K562 (cell line): ENCODE results near the gene TPR. TPM values are rescaled to one million over a fixed set of nuclear protein-coding genes. Genes with fewer than 3 reads are reported as not detected.

Experiments used
- ATAC-seq: fragments of 200-7000 bp; cut with Tn5 transposase; 3 replicates; pipeline ENCODE4 v1.9.1; 2020; ENCODE audit warnings: moderate library complexity
- BruUV-seq: library from RNA; stranded (reverse); fragments of 400-500 nt; replicated peaks from 2 replicates; lab custom pipeline; 2021; lab: Mats Ljungman, UMichigan
- CTCF ChIA-PET: fragments of 300-600 bp; formaldehyde crosslinking; extraction: SDS; loops from one replicate; lab custom pipeline; 2021; ENCODE audit warnings: low intra/inter-chr PET ratio; lab: Yijun Ruan, JAX
- POLR2A ChIA-PET: fragments of 300-600, 350-650 bp; sonication (Branson Sonifier 250); formaldehyde crosslinking; extraction: SDS; loops from one replicate; lab custom pipeline; 2021; ENCODE audit warnings: antibody characterized with exemption, inconsistent platforms; lab: Yijun Ruan, JAX
- DNase-seq, 4 experiments: peaks; one replicate each; pipeline versions ENCODE4 v3.0.0 to v3.0.0-alpha.2; 2011 to 2018; ENCODE audit warnings: low spot score in 3 of 4, mixed read lengths in 3 of 4; ENCODE audit errors: extremely low read depth in 1 of 4
- FAIRE-seq: peaks from 2 replicates; lab custom pipeline; 2011; peaks lifted over from hg19 to GRCh38; lab: Jason Lieb, UNC
- H2AFZ ChIP-seq: 2 replicates; pipeline ENCODE4 v1.6.0; 2011; ENCODE audit warnings: low read depth, low read length, control low read depth, inconsistent platforms
- H3K27ac ChIP-seq: fragments of 200-600 bp; 3 replicates; pipeline ENCODE4 v1.8.0; 2011; ENCODE audit warnings: low read depth, mild to moderate bottlenecking, control low read depth, inconsistent platforms, low read length, moderate library complexity, mixed read lengths; ENCODE audit errors: extremely low read depth
- H3K27me3 ChIP-seq, 2 experiments: fragments of 300-600 bp in 1 of 2; 2 replicates in 1 of 2; 3 replicates in 1 of 2; pipeline versions ENCODE4 v1.6.0 to v1.8.0; 2011; ENCODE audit warnings: inconsistent platforms in 2 of 2, low read length in 2 of 2, mild to moderate bottlenecking in 1 of 2, mixed read lengths in 1 of 2, moderate library complexity in 1 of 2; ENCODE audit not compliant: control insufficient read depth in 2 of 2, insufficient read depth in 2 of 2
- H3K36me3 ChIP-seq: fragments of 300-600 bp; 3 replicates; pipeline ENCODE4 v1.8.0; 2011; ENCODE audit warnings: mild to moderate bottlenecking, low read length, inconsistent platforms; ENCODE audit not compliant: control insufficient read depth, insufficient read depth
- H3K4me1 ChIP-seq, 2 experiments: fragments of 200-600 bp in 1 of 2; replicated peaks in 1 of 2; 2 replicates in 1 of 2; 3 replicates in 1 of 2; pipeline versions ENCODE4 v1.5.1 to v1.8.0; 2011; ENCODE audit warnings: inconsistent platforms in 2 of 2, low read length in 2 of 2, mild to moderate bottlenecking in 1 of 2, mixed read lengths in 1 of 2, moderate library complexity in 1 of 2; ENCODE audit not compliant: control insufficient read depth in 2 of 2, insufficient read depth in 2 of 2
- H3K4me2 ChIP-seq: 2 replicates; pipeline ENCODE4 v1.6.1; 2011; ENCODE audit warnings: low read length, control low read depth, inconsistent platforms, mixed read lengths; ENCODE audit not compliant: insufficient read depth
- H3K4me3 ChIP-seq: fragments of 200-600 bp; sonication (generic), shearing (Covaris generic); 2 replicates; pipeline ENCODE4 v1.5.1; 2016; ENCODE audit warnings: control low read depth, inconsistent platforms
- H3K79me2 ChIP-seq: fragments of 200-600 bp; 3 replicates; pipeline ENCODE4 v1.8.0; 2011; ENCODE audit warnings: low read length, inconsistent platforms; ENCODE audit not compliant: control insufficient read depth, insufficient read depth
- H3K9ac ChIP-seq, 2 experiments: 2 replicates each; pipeline versions ENCODE4 v1.6.0 to v1.6.1; 2011; ENCODE audit warnings: low read depth in 2 of 2, low read length in 2 of 2, control low read depth in 1 of 2, inconsistent platforms in 1 of 2, mild to moderate bottlenecking in 1 of 2, mixed read lengths in 1 of 2; ENCODE audit not compliant: insufficient read depth in 1 of 2
- H3K9me1 ChIP-seq: one replicate; pipeline ENCODE4 v1.6.0; 2011; ENCODE audit warnings: inconsistent platforms, mild to moderate bottlenecking, low read length, moderate library complexity; ENCODE audit not compliant: control insufficient read depth, insufficient read depth
- H3K9me3 ChIP-seq: replicated peaks from 2 replicates; pipeline ENCODE4 v1.5.1; 2011; ENCODE audit warnings: low read depth, low read length, inconsistent platforms; ENCODE audit not compliant: control insufficient read depth, insufficient read depth
- H4K20me1 ChIP-seq: replicated peaks from 2 replicates; pipeline ENCODE4 v1.6.1; 2011; ENCODE audit warnings: low read length, inconsistent platforms, mixed read lengths; ENCODE audit not compliant: control insufficient read depth, insufficient read depth
- BDP1 ChIP-seq: IDR thresholded peaks from 3 replicates; pipeline ENCODE4 v1.6.1; 2011; ENCODE audit not compliant: insufficient read length, insufficient read depth
- COPS2 ChIP-seq: fragments of 450-650 bp; conservative IDR thresholded peaks from 2 replicates; pipeline ENCODE4 v1.6.1; 2016; ENCODE audit warnings: mild to moderate bottlenecking, moderate library complexity
- FIP1L1 ChIP-seq: fragments of 200-400 bp; formaldehyde crosslinking; IDR thresholded peaks from 2 replicates; pipeline ENCODE4 v1.6.1; 2018; ENCODE audit warnings: mild to moderate bottlenecking, low read depth, low read length; ENCODE audit not compliant: poor library complexity, severe bottlenecking
- NCOR1 ChIP-seq: fragments of 450-650 bp; IDR thresholded peaks from 2 replicates; pipeline ENCODE4 v1.6.1; 2016; ENCODE audit warnings: mild to moderate bottlenecking, moderate library complexity
- PYGO2 ChIP-seq: fragments of 450-650 bp; IDR thresholded peaks from 2 replicates; pipeline ENCODE4 v1.6.1; 2016; ENCODE audit warnings: mild to moderate bottlenecking, missing genetic modification characterization, moderate library complexity, missing compliant biosample characterization
- RAD51 ChIP-seq: fragments of 450-650 bp; IDR thresholded peaks from 2 replicates; pipeline ENCODE4 v1.7.1; 2016; ENCODE audit warnings: low read depth, mild to moderate bottlenecking, borderline replicate concordance
- RBM15 ChIP-seq: fragments of 200-400 bp; formaldehyde crosslinking; IDR thresholded peaks from 2 replicates; pipeline ENCODE4 v1.6.1; 2018; ENCODE audit warnings: mild to moderate bottlenecking, low read length, moderate library complexity; ENCODE audit not compliant: insufficient read depth
- ZNF589 ChIP-seq: fragments of 200-800 bp; sonication (Bioruptor generic); IDR thresholded peaks from 2 replicates; pipeline ENCODE4 v1.6.1; 2016; ENCODE audit warnings: low read depth, missing genetic modification characterization, missing compliant biosample characterization
- ZNF766 ChIP-seq: fragments of 200-800 bp; sonication (Bioruptor generic); conservative IDR thresholded peaks from 2 replicates; pipeline ENCODE4 v1.6.1; 2016; ENCODE audit warnings: missing genetic modification characterization, missing compliant biosample characterization
- WGBS: fragments of 100-300 bp; shearing (Covaris generic); methylation state at CpG from one replicate; pipeline ENCODE4 v1.1.6; 2016; ENCODE audit warnings: low coverage, mixed read lengths; ENCODE audit not compliant: insufficient coverage; ENCODE audit errors: missing lambda C conversion rate; 5-methylcytosine and 5-hydroxymethylcytosine counted together
- in situ Hi-C: fragments of 300-500 bp; cut with MboI; formaldehyde crosslinking; loops from 4 replicates; pipeline ENCODE4 v1.15.0; 2018; ENCODE audit warnings: inconsistent platforms, mixed read lengths
- intact Hi-C: fragments of 100-400 bp; cut with micrococcal nuclease; formaldehyde crosslinking; loops from 2 replicates; pipeline ENCODE4 v1.14.2; 2022
- polyA plus RNA-seq, 8 experiments: library from polyadenylated mRNA; depleted of rRNA in 4 of 8; stranded (reverse) in 5 of 8; unstranded in 3 of 8; fragments of >200 nt; fragmentation: Nextera tagmentation in 2 of 8; fragmentation: Illumina TruSeq in 1 of 8; extraction: Ambion mirVana in 2 of 8; extraction: Trizol in 1 of 8; gene quantifications; 2 replicates each; pipeline versions ENCODE4 v1.2.1 to v1.2.3, GENCODE V29; 2011 to 2014; ENCODE audit warnings: inconsistent platforms in 1 of 8, missing spikeins in 1 of 8
- total RNA-seq, 7 experiments: library from RNA; depleted of rRNA in 6 of 7; stranded (reverse); fragments of >200 nt in 6 of 7; fragmentation: Illumina TruSeq in 2 of 7; extraction: Trizol in 2 of 7; gene quantifications; 2 replicates each; pipeline versions ENCODE4 v1.2.1 to v1.2.3, GENCODE V29; 2011 to 2021; ENCODE audit warnings: low replicate concordance in 1 of 7
- TF ChIP-seq, protein P1 (sequence below): sonication (generic); formaldehyde crosslinking; IDR thresholded peaks from 2 replicates; pipeline ENCODE4 v1.8.0; 2022; ENCODE audit warnings: missing genetic modification reagents, mild to moderate bottlenecking, borderline replicate concordance

The TPR gene
- total and polyA plus RNA-seq, 9 of the 15 experiments (the other 6 are each of a cell fraction or from before 2014, with no cell fraction given) = 48.5 to 167 (median 138) TPM

- ChIA-PET POLR2A (interaction anchor here (2.0 to 2.2 kb wide), 2 partner anchors 12 to 16 kb away, joined by 6 read pairs; partner anchors contain the start of genes ODR4 and TPR), CTCF (no interaction called here)
- DNase-seq (no peak), FAIRE-seq (no peak), ATAC-seq (no peak)
- no peak overlapping the region for H3K4me3 ChIP-seq
- H3K36me3 ChIP-seq = peaks cover 90% of the 10 kb centered on the region
- H3K4me1 ChIP-seq = no peaks in the 10 kb centered on the region
- intact Hi-C loops = no loop called here
- no peak overlapping the region for H2AFZ ChIP-seq
- in situ Hi-C loops = no loop called here
- no TSS peak for BruUV-seq
- no peak for TF ChIP-seq RBM15
- TF ChIP-seq, protein P1, sequence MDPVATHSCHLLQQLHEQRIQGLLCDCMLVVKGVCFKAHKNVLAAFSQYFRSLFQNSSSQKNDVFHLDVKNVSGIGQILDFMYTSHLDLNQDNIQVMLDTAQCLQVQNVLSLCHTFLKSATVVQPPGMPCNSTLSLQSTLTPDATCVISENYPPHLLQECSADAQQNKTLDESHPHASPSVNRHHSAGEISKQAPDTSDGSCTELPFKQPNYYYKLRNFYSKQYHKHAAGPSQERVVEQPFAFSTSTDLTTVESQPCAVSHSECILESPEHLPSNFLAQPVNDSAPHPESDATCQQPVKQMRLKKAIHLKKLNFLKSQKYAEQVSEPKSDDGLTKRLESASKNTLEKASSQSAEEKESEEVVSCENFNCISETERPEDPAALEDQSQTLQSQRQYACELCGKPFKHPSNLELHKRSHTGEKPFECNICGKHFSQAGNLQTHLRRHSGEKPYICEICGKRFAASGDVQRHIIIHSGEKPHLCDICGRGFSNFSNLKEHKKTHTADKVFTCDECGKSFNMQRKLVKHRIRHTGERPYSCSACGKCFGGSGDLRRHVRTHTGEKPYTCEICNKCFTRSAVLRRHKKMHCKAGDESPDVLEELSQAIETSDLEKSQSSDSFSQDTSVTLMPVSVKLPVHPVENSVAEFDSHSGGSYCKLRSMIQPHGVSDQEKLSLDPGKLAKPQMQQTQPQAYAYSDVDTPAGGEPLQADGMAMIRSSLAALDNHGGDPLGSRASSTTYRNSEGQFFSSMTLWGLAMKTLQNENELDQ = no peak
- no peak for TF ChIP-seq ZNF589 (CRISPR knock-in tag)
- no peak for TF ChIP-seq PYGO2 (tag)
- TF ChIP-seq BDP1 = no peak
- no peak for TF ChIP-seq ZNF766 (CRISPR knock-in tag)
- no peak for TF ChIP-seq RAD51
- no peak for TF ChIP-seq NCOR1
- TF ChIP-seq COPS2 = no peak
- no peak for TF ChIP-seq FIP1L1
- H4K20me1 ChIP-seq = no peaks in the 10 kb centered on the region
- H3K9me3 ChIP-seq = no peaks in the 10 kb centered on the region
- 91% methylated on average over 4 of the region's 4 CpGs for WGBS
- no peaks in the 10 kb centered on the region for H3K79me2 ChIP-seq
- H3K9me1 ChIP-seq = no peaks in the 10 kb centered on the region
- H3K27me3 ChIP-seq = no peaks in the 10 kb centered on the region
- no peak overlapping the region for H3K27ac ChIP-seq
- H3K4me2 ChIP-seq = no peak overlapping the region
- no peak overlapping the region for H3K9ac ChIP-seq
Observed at GRCh38 chr1:186391841-186392240, 16.8 kb upstream of the TPR start.
